Measurements from ENCODE around the gene RBM38. TPM values are rescaled to one million over a fixed set of nuclear protein-coding genes. Genes with fewer than 3 reads are reported as not detected.

The RBM38 gene
- total RNA-seq, 1 donor from 2014 or later, result 24.1 TPM

DNA sequence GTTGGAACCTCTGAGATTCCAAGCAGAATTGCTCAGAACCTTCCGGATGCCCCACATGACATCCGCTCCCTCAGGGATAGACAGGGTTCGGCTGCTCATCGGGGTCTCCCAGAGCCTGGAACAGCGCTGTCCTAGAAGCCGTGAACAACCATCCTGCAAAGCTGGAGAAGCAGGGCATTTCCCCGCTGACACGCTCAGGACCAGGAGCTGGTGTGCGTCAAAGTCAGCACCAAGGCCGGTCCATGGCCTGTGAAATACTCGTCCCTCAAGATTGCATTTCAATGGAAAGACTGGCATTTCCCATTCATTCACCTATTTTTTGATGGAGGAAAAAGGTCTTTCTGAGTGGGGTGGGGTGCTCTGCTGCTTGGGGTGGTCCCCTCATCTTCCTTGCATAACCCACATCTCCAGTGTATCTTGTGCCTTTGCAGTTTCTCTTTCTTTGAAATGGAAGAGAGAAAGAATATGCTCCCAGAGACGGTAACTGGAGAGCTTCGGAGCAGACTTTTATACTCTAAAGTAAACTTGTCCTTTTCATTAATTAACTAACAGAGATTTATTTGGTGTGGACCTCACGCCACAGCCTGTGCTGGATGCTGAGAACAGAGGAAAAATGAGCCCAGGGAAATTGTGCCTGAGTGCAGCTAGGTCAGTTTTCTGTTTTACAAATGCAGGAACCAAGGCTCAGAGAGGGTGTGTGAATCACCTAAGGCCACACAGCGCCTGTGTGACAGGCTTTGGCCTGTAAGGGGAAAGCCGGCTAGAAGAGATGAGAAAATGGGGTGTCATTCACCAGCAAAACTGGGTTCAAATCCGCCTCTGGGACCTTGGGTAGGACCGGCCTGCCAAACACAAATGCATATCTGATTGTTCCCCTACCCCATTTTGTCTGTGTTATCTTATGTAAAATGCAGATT is 52.4 kb downstream of the RBM38 start:
- TF ChIP-seq, protein P1, sequence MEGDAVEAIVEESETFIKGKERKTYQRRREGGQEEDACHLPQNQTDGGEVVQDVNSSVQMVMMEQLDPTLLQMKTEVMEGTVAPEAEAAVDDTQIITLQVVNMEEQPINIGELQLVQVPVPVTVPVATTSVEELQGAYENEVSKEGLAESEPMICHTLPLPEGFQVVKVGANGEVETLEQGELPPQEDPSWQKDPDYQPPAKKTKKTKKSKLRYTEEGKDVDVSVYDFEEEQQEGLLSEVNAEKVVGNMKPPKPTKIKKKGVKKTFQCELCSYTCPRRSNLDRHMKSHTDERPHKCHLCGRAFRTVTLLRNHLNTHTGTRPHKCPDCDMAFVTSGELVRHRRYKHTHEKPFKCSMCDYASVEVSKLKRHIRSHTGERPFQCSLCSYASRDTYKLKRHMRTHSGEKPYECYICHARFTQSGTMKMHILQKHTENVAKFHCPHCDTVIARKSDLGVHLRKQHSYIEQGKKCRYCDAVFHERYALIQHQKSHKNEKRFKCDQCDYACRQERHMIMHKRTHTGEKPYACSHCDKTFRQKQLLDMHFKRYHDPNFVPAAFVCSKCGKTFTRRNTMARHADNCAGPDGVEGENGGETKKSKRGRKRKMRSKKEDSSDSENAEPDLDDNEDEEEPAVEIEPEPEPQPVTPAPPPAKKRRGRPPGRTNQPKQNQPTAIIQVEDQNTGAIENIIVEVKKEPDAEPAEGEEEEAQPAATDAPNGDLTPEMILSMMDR (IDR thresholded peaks at IDR 0.05; ENCODE audit: unreplicated experiment), result no peak
- no peaks in the 10 kb centered on the region for H3K9me3 Mint-ChIP-seq (ENCODE audit: low read depth)
- H3K4me1 Mint-ChIP-seq (ENCODE audit: low read depth), result no peaks in the 10 kb centered on the region
- peaks cover 14% of the 10 kb centered on the region for H3K27me3 Mint-ChIP-seq
- H3K36me3 Mint-ChIP-seq (ENCODE audit: insufficient read depth), result no peaks in the 10 kb centered on the region
- DNase-seq (ENCODE audit: low spot score, unreplicated experiment), result no peak
- H3K27ac Mint-ChIP-seq, result no peak overlapping the region
- H3K4me3 Mint-ChIP-seq (ENCODE audit: low read depth), result no peak overlapping the region

DNA sequence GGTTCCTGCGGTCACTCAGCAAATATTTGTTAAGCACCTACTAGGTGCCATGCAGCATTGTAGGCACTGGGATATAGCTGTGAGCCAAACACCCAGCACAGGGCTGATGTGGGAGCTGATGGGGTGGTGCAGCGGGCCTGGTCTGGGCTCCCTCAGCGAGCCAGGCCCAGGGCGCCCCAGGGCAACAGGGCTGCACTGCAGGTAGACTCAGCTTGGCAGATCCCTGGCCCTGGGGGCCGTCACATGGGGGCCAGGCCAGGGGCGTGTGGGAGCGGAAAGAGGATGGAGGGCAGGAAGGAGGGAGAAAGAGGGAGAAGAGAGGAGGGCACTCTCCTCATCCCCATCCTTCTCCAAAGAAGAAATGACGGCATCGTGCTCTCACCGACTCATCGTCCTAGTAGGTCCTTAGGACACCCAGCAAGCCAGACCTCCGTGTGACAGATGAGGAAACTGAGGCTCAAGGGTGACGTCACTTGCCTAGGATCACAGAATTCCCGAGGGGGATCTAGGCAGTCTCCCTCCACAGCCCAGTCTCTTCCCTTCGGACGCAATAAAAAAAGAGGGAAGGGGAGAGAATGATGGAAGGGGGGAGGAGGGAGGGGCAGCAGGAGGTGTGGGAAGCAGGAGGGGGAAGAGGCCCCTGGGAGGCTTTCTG is 53.3 kb downstream of the RBM38 start:
- Mint-ChIP-seq H3K4me3 (ENCODE audit: low read depth) (no peak overlapping the region), H3K27me3 (peaks cover 17% of the 10 kb centered on the region), H3K9me3 (ENCODE audit: low read depth) (no peaks in the 10 kb centered on the region), H3K36me3 (ENCODE audit: insufficient read depth) (no peaks in the 10 kb centered on the region), H3K27ac (no peak overlapping the region), H3K4me1 (ENCODE audit: low read depth) (no peaks in the 10 kb centered on the region)
- no peak for DNase-seq (ENCODE audit: low spot score, unreplicated experiment)
- TF ChIP-seq, protein P1 (IDR thresholded peaks at IDR 0.05; ENCODE audit: unreplicated experiment), result no peak

- Mint-ChIP-seq H3K27ac (no peak overlapping the region), H3K36me3 (ENCODE audit: insufficient read depth) (no peaks in the 10 kb centered on the region), H3K4me3 (ENCODE audit: low read depth) (no peak overlapping the region), H3K4me1 (ENCODE audit: low read depth) (no peaks in the 10 kb centered on the region), H3K9me3 (ENCODE audit: low read depth) (no peaks in the 10 kb centered on the region), H3K27me3 (peaks cover 21% of the 10 kb centered on the region)
- no peak for DNase-seq (ENCODE audit: low spot score, unreplicated experiment)
- TF ChIP-seq, protein P1 (IDR thresholded peaks at IDR 0.05; ENCODE audit: unreplicated experiment), result no peak
Measured at GRCh38 chr20:57445298-57445697, 54.1 kb downstream of the RBM38 start.

- H3K9me3 Mint-ChIP-seq (ENCODE audit: low read depth), result no peaks in the 10 kb centered on the region
- no peaks in the 10 kb centered on the region for H3K4me1 Mint-ChIP-seq (ENCODE audit: low read depth)
- H3K27me3 Mint-ChIP-seq, result peaks cover 23% of the 10 kb centered on the region
- H3K36me3 Mint-ChIP-seq (ENCODE audit: insufficient read depth), result no peaks in the 10 kb centered on the region
- no peak overlapping the region for H3K27ac Mint-ChIP-seq
- TF ChIP-seq, protein P1 (IDR thresholded peaks at IDR 0.05; ENCODE audit: unreplicated experiment), result no peak
- no peak for DNase-seq (ENCODE audit: low spot score, unreplicated experiment)
- H3K4me3 Mint-ChIP-seq (ENCODE audit: low read depth), result no peak overlapping the region
Measured at GRCh38 chr20:57445774-57446173, 54.6 kb downstream of the RBM38 start.

DNA sequence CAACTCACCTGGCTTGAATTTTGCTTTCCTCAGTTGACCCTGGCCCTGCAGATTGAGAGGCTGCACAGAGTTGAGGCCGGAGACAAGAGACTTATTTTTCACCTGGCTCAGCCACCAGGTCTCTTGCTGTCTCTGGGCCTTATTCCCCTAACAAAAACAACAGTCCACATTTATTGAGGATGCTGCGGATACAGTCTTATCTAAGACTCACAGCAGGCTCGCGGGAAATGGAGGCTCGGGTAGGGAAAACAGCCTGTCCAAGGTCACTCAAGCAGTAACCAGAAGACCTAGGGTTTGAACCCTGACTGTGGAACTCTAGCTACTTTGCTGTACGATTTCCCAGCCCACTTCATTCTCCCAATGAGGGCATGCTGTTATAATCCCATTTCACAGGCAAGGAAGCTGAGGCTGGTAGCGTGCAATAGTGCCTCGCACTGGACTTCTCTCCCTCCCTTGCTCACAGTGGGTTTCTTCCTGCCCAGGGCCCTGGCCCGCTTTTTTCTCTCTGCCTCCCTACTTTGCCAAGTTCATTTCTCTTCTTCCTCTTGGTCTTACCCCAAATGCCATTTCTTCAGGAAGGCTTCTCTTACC is 57.7 kb downstream of the RBM38 start:
- Mint-ChIP-seq H3K4me3 (ENCODE audit: low read depth) (no peak overlapping the region), H3K27me3 (peaks cover 26% of the 10 kb centered on the region), H3K27ac (no peak overlapping the region), H3K9me3 (ENCODE audit: low read depth) (no peaks in the 10 kb centered on the region), H3K36me3 (ENCODE audit: insufficient read depth) (no peaks in the 10 kb centered on the region), H3K4me1 (ENCODE audit: low read depth) (no peaks in the 10 kb centered on the region)
- no peak for DNase-seq (ENCODE audit: low spot score, unreplicated experiment)
- TF ChIP-seq, protein P1 (IDR thresholded peaks at IDR 0.05; ENCODE audit: unreplicated experiment), result no peak
